HEK293 (cell line): Measurements from ENCODE around the gene PIWIL1.
A peak's percentile ranks its signal among the peaks of the same experiment; 100 is the strongest.

ENCODE experiments used
- CTCF ChIA-PET: fragments of 350-600 bp; formaldehyde crosslinking; extraction: SDS; loops from one replicate; lab custom pipeline; 2021; ENCODE audit warnings: antibody characterized with exemption; lab: Yijun Ruan, JAX
- POLR2A ChIA-PET: fragments of 300-600 bp; formaldehyde crosslinking; extraction: SDS; loops from one replicate; lab custom pipeline; 2020; ENCODE audit warnings: antibody characterized with exemption, inconsistent platforms; lab: Yijun Ruan, JAX
- H3K27ac ChIP-seq: fragments of 200-500 bp; sonication (Bioruptor generic); 2 replicates; pipeline ENCODE4 v1.5.1; 2014; ENCODE audit warnings: low read depth, low read length, control low read depth, inconsistent platforms; ENCODE audit errors: extremely low read depth
- H3K36me3 ChIP-seq, 2 experiments: fragments of 200-500 bp in 1 of 2; sonication (Bioruptor generic) in 1 of 2; 1 replicate in 1 of 2; 2 replicates in 1 of 2; pipeline ENCODE4 v1.5.1; 2014 to 2017; ENCODE audit warnings: inconsistent platforms in 2 of 2, low read length in 2 of 2; ENCODE audit not compliant: control insufficient read depth in 2 of 2, insufficient read depth in 1 of 2
- H3K4me1 ChIP-seq: fragments of 200-500 bp; sonication (Bioruptor generic); 2 replicates; pipeline ENCODE4 v1.5.1; 2014; ENCODE audit warnings: mild to moderate bottlenecking, low read length, inconsistent platforms; ENCODE audit not compliant: control insufficient read depth, insufficient read depth
- H3K4me3 ChIP-seq: 2 replicates; pipeline ENCODE4 v1.5.1; 2011; ENCODE audit warnings: low read depth, mild to moderate bottlenecking, control low read depth, low read length, moderate library complexity
- H3K9me3 ChIP-seq: fragments of 200-500 bp; sonication (Bioruptor generic); 2 replicates; pipeline ENCODE4 v1.5.1; 2014; ENCODE audit warnings: low read depth, low read length, inconsistent platforms; ENCODE audit not compliant: control insufficient read depth, insufficient read depth
- AEBP2 ChIP-seq: fragments of 450-650 bp; formaldehyde crosslinking; IDR thresholded peaks from 2 replicates; pipeline ENCODE4 v1.5.1; 2016; ENCODE audit warnings: missing biosample characterization, missing genetic modification characterization, borderline replicate concordance
- ATF2 ChIP-seq: fragments of 450-650 bp; formaldehyde crosslinking; IDR thresholded peaks from 2 replicates; pipeline ENCODE4 v1.5.1; 2016; ENCODE audit warnings: missing biosample characterization, missing genetic modification characterization, low read depth
- CTCF ChIP-seq: fragments of 450-650 bp; formaldehyde crosslinking; IDR thresholded peaks from 2 replicates; pipeline ENCODE4 v1.5.1; 2016; ENCODE audit warnings: missing biosample characterization, missing genetic modification characterization
- KLF8 ChIP-seq: fragments of 450-650 bp; formaldehyde crosslinking; IDR thresholded peaks from 2 replicates; pipeline ENCODE4 v1.5.1; 2016; ENCODE audit warnings: missing biosample characterization, missing genetic modification characterization
- TRIM28 ChIP-seq: IDR thresholded peaks from 2 replicates; pipeline ENCODE4 v1.6.1; 2011; ENCODE audit warnings: low read length, control low read depth, borderline replicate concordance
- ZBTB44 ChIP-seq: fragments of 450-650 bp; IDR thresholded peaks from 2 replicates; pipeline ENCODE4 v1.5.1; 2018; ENCODE audit warnings: missing biosample characterization, mild to moderate bottlenecking, missing genetic modification characterization
- ZNF133 ChIP-seq: fragments of 450-650 bp; formaldehyde crosslinking; IDR thresholded peaks from 2 replicates; pipeline ENCODE4 v1.5.1; 2016; ENCODE audit warnings: missing biosample characterization, missing genetic modification characterization
- ZNF157 ChIP-seq: fragments of 450-650 bp; formaldehyde crosslinking; IDR thresholded peaks from 2 replicates; pipeline ENCODE4 v1.5.1; 2016; ENCODE audit warnings: missing biosample characterization, missing genetic modification characterization
- ZNF169 ChIP-seq: fragments of 450-650 bp; formaldehyde crosslinking; IDR thresholded peaks from 2 replicates; pipeline ENCODE4 v1.5.1; 2016; ENCODE audit warnings: missing biosample characterization, missing genetic modification characterization
- ZNF266 ChIP-seq: fragments of 450-650 bp; formaldehyde crosslinking; IDR thresholded peaks from 2 replicates; pipeline ENCODE4 v1.5.1; 2016; ENCODE audit warnings: missing biosample characterization, missing genetic modification characterization, low read depth
- ZNF274 ChIP-seq, 2 experiments: fragments of 200-500 bp in 1 of 2; fragments of 450-650 bp in 1 of 2; sonication (Bioruptor generic) in 1 of 2; formaldehyde crosslinking in 1 of 2; IDR thresholded peaks; 2 replicates each; pipeline versions ENCODE4 v1.5.1 to v1.6.1; 2014 to 2016; ENCODE audit warnings: borderline replicate concordance in 1 of 2, inconsistent platforms in 1 of 2, low read length in 1 of 2, missing biosample characterization in 1 of 2, missing genetic modification characterization in 1 of 2
- ZNF391 ChIP-seq: fragments of 450-650 bp; formaldehyde crosslinking; IDR thresholded peaks from 2 replicates; pipeline ENCODE4 v1.5.1; 2016; ENCODE audit warnings: low read depth, missing biosample characterization, missing genetic modification characterization, borderline replicate concordance
- ZNF398 ChIP-seq: fragments of 450-650 bp; formaldehyde crosslinking; IDR thresholded peaks from 2 replicates; pipeline ENCODE4 v1.5.1; 2017; ENCODE audit warnings: missing biosample characterization, missing genetic modification characterization
- ZNF48 ChIP-seq: fragments of 450-650 bp; formaldehyde crosslinking; IDR thresholded peaks from 2 replicates; pipeline ENCODE4 v1.5.1; 2016; ENCODE audit warnings: missing biosample characterization, missing genetic modification characterization
- ZNF510 ChIP-seq: fragments of 450-650 bp; formaldehyde crosslinking; IDR thresholded peaks from 2 replicates; pipeline ENCODE4 v1.5.1; 2018; ENCODE audit warnings: mild to moderate bottlenecking, missing genetic modification characterization, missing biosample characterization; ENCODE audit not compliant: insufficient replicate concordance
- ZNF548 ChIP-seq: fragments of 450-650 bp; formaldehyde crosslinking; IDR thresholded peaks from 2 replicates; pipeline ENCODE4 v1.5.1; 2016; ENCODE audit warnings: missing biosample characterization, missing genetic modification characterization
- ZNF555 ChIP-seq: fragments of 450-650 bp; formaldehyde crosslinking; conservative IDR thresholded peaks from 2 replicates; pipeline ENCODE4 v1.5.1; 2017; ENCODE audit warnings: missing biosample characterization, mild to moderate bottlenecking, missing genetic modification characterization, inconsistent platforms
- ZNF561 ChIP-seq: fragments of 450-650 bp; IDR thresholded peaks from 2 replicates; pipeline ENCODE4 v1.5.1; 2018; ENCODE audit warnings: missing biosample characterization, missing genetic modification characterization, borderline replicate concordance
- ZNF624 ChIP-seq: fragments of 450-650 bp; formaldehyde crosslinking; IDR thresholded peaks from 2 replicates; pipeline ENCODE4 v1.5.1; 2017; ENCODE audit warnings: missing biosample characterization, missing genetic modification characterization
- ZNF692 ChIP-seq: fragments of 450-650 bp; formaldehyde crosslinking; IDR thresholded peaks from 2 replicates; pipeline ENCODE4 v1.5.1; 2016; ENCODE audit warnings: missing biosample characterization, missing genetic modification characterization
- ZNF747 ChIP-seq: fragments of 450-650 bp; formaldehyde crosslinking; IDR thresholded peaks from 2 replicates; pipeline ENCODE4 v1.5.1; 2016; ENCODE audit warnings: missing biosample characterization, missing genetic modification characterization

The PIWIL1 gene

GRCh38 chr12:130398100-130398848, 60.6 kb downstream of the PIWIL1 start (continued):
- TF ChIP-seq ZBTB44 = no peak
- no peak for TF ChIP-seq ZNF266
- no peak for TF ChIP-seq ZNF274 (IDR thresholded peaks at IDR 0.05; ENCODE audit: low read length)
- TF ChIP-seq ZNF274 (tag by site-specific recombination; IDR thresholded peaks at IDR 0.05; ENCODE audit: borderline replicate concordance) = no peak
- TF ChIP-seq ZNF169 (tag by site-specific recombination) = no peak
- no peak for TF ChIP-seq ZNF561 (tag by site-specific recombination)

GRCh38 chr12:130401703-130402102, 64.0 kb downstream of the PIWIL1 start:
- no peaks in the 10 kb centered on the region for H3K4me1 ChIP-seq
- H3K9me3 ChIP-seq = no peaks in the 10 kb centered on the region
- TF ChIP-seq CTCF (tag by site-specific recombination) (0 out of 2 replicates have a peak, but pooled peaks have one; percentile 27), ZNF398 (no peak)
- no peak overlapping the region for H3K27ac ChIP-seq
- no peak overlapping the region for H3K4me3 ChIP-seq
- no peaks in the 10 kb centered on the region for H3K36me3 ChIP-seq
- POLR2A ChIA-PET = no interaction called here
- CTCF ChIA-PET = no interaction called here

GRCh38 chr12:130405332-130405731, 67.6 kb downstream of the PIWIL1 start:
- Histone ChIP-seq H3K4me3 (no peak overlapping the region), H3K9me3 (no peaks in the 10 kb centered on the region), H3K4me1 (no peaks in the 10 kb centered on the region), H3K36me3 (no peaks in the 10 kb centered on the region), H3K27ac (no peak overlapping the region)
- ChIA-PET POLR2A (no interaction called here), CTCF (no interaction called here)
- TF ChIP-seq ZNF548 (tag by site-specific recombination) (no peak), ZNF510 (tag by site-specific recombination) (no peak), ZNF747 (no peak), AEBP2 (tag by site-specific recombination) (no peak), ATF2 (no peak), ZNF624 (tag by site-specific recombination) (no peak), ZNF133 (no peak), KLF8 (tag by site-specific recombination) (no peak), ZNF555 (tag by site-specific recombination) (no peak), ZNF48 (no peak), ZNF692 (tag by site-specific recombination) (no peak), ZNF157 (tag by site-specific recombination) (no peak), ZNF391 (tag by site-specific recombination) (no peak), TRIM28 (no peak)
